OCI-M2 (cell line): ENCODE measurements around the gene SCO1.

Experiments used
- DNase-seq: peaks from one replicate; lab custom pipeline; 2025; ENCODE audit not compliant: unreplicated experiment; lab: John Stamatoyannopoulos, UW

The SCO1 gene

GRCh38 chr17:10657148-10657547, 40.2 kb downstream of the SCO1 start, which contains the start of gene MYH3:
Gene MYH3 (minus strand): TSS chr17:10657309. CDS start chr17:10655064, 2,245 bp downstream.
- no peak for DNase-seq

GRCh38 chr17:10653987-10654386, 43.3 kb downstream of the SCO1 start:
- no peak for DNase-seq

GRCh38 chr17:10652984-10653659, 44.2 kb downstream of the SCO1 start:
- no peak for DNase-seq

GRCh38 chr17:10651927-10652326, 45.4 kb downstream of the SCO1 start:
- DNase-seq = no peak

- DNase-seq = no peak
Measured at GRCh38 chr17:10649602-10650001, 47.7 kb downstream of the SCO1 start.

GRCh38 chr17:10648956-10649355, 48.4 kb downstream of the SCO1 start:
- no peak for DNase-seq

- no peak for DNase-seq
Measured at GRCh38 chr17:10648381-10648780, 49.0 kb downstream of the SCO1 start.

- peak; percentile 17 for DNase-seq
Measured at GRCh38 chr17:10646392-10646990, 50.8 kb downstream of the SCO1 start.

- no peak for DNase-seq
Measured at GRCh38 chr17:10640475-10640874, 56.9 kb downstream of the SCO1 start.

- no peak for DNase-seq
Measured at GRCh38 chr17:10638151-10638550, 59.2 kb downstream of the SCO1 start.

GRCh38 chr17:10635290-10635689, 62.0 kb downstream of the SCO1 start:
- no peak for DNase-seq

GRCh38 chr17:10633738-10634379, 63.5 kb downstream of the SCO1 start:
- DNase-seq = no peak

- DNase-seq = no peak
Measured at GRCh38 chr17:10631701-10632100, 65.6 kb downstream of the SCO1 start.

- no peak for DNase-seq
Measured at GRCh38 chr17:10631048-10631700, 66.2 kb downstream of the SCO1 start.

- DNase-seq = no peak
Measured at GRCh38 chr17:10629706-10630105, 67.6 kb downstream of the SCO1 start.

- DNase-seq = no peak
Measured at GRCh38 chr17:10628756-10629155, 68.6 kb downstream of the SCO1 start.

GRCh38 chr17:10626390-10626789, 70.9 kb downstream of the SCO1 start:
- DNase-seq = no peak

- no peak for DNase-seq
Measured at GRCh38 chr17:10624969-10625368, 72.4 kb downstream of the SCO1 start.

GRCh38 chr17:10623737-10624338, 73.5 kb downstream of the SCO1 start:
- no peak for DNase-seq

GRCh38 chr17:10622617-10623485, 74.5 kb downstream of the SCO1 start:
- no peak for DNase-seq
